BJ (cell line): ENCODE results near the gene NUDCD3. TPM values are rescaled to one million over a fixed set of nuclear protein-coding genes. Genes with fewer than 3 reads are reported as not detected.

ENCODE experiments used
- CTCF ChIA-PET: fragments of 350-600 bp; formaldehyde crosslinking; extraction: SDS; loops from one replicate; lab custom pipeline; 2021; ENCODE audit warnings: antibody characterized with exemption, inconsistent platforms; lab: Yijun Ruan, JAX
- POLR2A ChIA-PET: fragments of 300-600 bp; sonication (Branson Sonifier 250); formaldehyde crosslinking; extraction: SDS; loops from one replicate; lab custom pipeline; 2021; ENCODE audit warnings: antibody characterized with exemption; lab: Charles Lee
- DNase-seq: peaks from one replicate; pipeline ENCODE4 v3.0.0-alpha.2; 2011; ENCODE audit warnings: low read depth
- H3K27me3 ChIP-seq: 2 replicates; pipeline ENCODE4 v1.6.0; 2011; ENCODE audit warnings: low read length; ENCODE audit not compliant: control insufficient read depth, insufficient read depth
- H3K36me3 ChIP-seq: 2 replicates; pipeline ENCODE4 v1.5.1; 2011; ENCODE audit warnings: low read length; ENCODE audit not compliant: control insufficient read depth, insufficient read depth
- H3K4me3 ChIP-seq: 2 replicates; pipeline ENCODE4 v1.5.1; 2011; ENCODE audit warnings: low read depth, mild to moderate bottlenecking, control low read depth, low read length
- CTCF ChIP-seq: IDR thresholded peaks from 2 replicates; pipeline ENCODE4 v1.5.1; 2011; ENCODE audit warnings: low read depth, mild to moderate bottlenecking, control low read depth, inconsistent platforms, low read length, moderate library complexity; ENCODE audit not compliant: insufficient read depth
- polyA plus RNA-seq: library from polyadenylated mRNA; depleted of rRNA; stranded (reverse); fragments of >200 nt; gene quantifications from 2 replicates; pipeline ENCODE4 v1.2.3, GENCODE V29; 2011

NUDCD3 gene
- polyA plus RNA-seq, 1 experiment, result 82.8 TPM

- no peaks in the 10 kb centered on the region for H3K36me3 ChIP-seq
- TF ChIP-seq CTCF, result no peak
- CTCF ChIA-PET, result interaction anchor here (1.1 kb wide), 1 partner anchor 30 kb away, joined by 3 read pairs; no protein-coding TSS in a partner anchor
- DNase-seq, result no peak
- no peak overlapping the region for H3K4me3 ChIP-seq
- POLR2A ChIA-PET, result no interaction called here
- H3K27me3 ChIP-seq, result no peaks in the 10 kb centered on the region
These were observed 112.6 kb downstream of the NUDCD3 start for GRCh38 chr7:44377681-44378421.

- DNase-seq, result no peak
- no peaks in the 10 kb centered on the region for H3K27me3 ChIP-seq
- ChIA-PET CTCF (interaction anchor here (1.1 kb wide), 1 partner anchor 29 kb away, joined by 3 read pairs; no protein-coding TSS in a partner anchor), POLR2A (no interaction called here)
- no peak overlapping the region for H3K4me3 ChIP-seq
- H3K36me3 ChIP-seq, result no peaks in the 10 kb centered on the region
- no peak for TF ChIP-seq CTCF
These were observed 113.4 kb downstream of the NUDCD3 start for GRCh38 chr7:44377134-44377463.

- H3K36me3 ChIP-seq, result no peaks in the 10 kb centered on the region
- no peaks in the 10 kb centered on the region for H3K27me3 ChIP-seq
- no peak for TF ChIP-seq CTCF
- ChIA-PET POLR2A (no interaction called here), CTCF (interaction anchor here (1.1 kb wide), 1 partner anchor 29 kb away, joined by 3 read pairs; no protein-coding TSS in a partner anchor)
- DNase-seq, result no peak
- H3K4me3 ChIP-seq, result no peak overlapping the region
These were observed 113.9 kb downstream of the NUDCD3 start for GRCh38 chr7:44376429-44377133.

GRCh38 chr7:44375926-44376342 is 114.5 kb downstream of the NUDCD3 start:
- DNase-seq, result no peak
- H3K27me3 ChIP-seq, result no peaks in the 10 kb centered on the region
- H3K36me3 ChIP-seq, result no peaks in the 10 kb centered on the region
- POLR2A ChIA-PET, result no interaction called here
- CTCF ChIA-PET, result no interaction called here
- no peak for TF ChIP-seq CTCF
- H3K4me3 ChIP-seq, result no peak overlapping the region

- CTCF ChIA-PET, result no interaction called here
- no peak for TF ChIP-seq CTCF
- POLR2A ChIA-PET, result no interaction called here
- Histone ChIP-seq H3K36me3 (no peaks in the 10 kb centered on the region), H3K4me3 (no peak overlapping the region), H3K27me3 (no peaks in the 10 kb centered on the region)
- DNase-seq, result no peak
These were observed 115.2 kb downstream of the NUDCD3 start for GRCh38 chr7:44375236-44375699.
